ENCODE data around the gene HHIPL1.
A peak's percentile ranks its signal among the peaks of the same experiment; 100 is the strongest.

HHIPL1 gene

GRCh38 chr14:99654235-99654985, 9.5 kb downstream of the HHIPL1 start:
- FAIRE-seq (no peak), DNase-seq (ENCODE audit: insufficient read length, low spot score) (peak; percentile 68)
- TF ChIP-seq CTCF (IDR thresholded peaks at IDR 0.05; ENCODE audit: insufficient read depth, missing control alignments) = no peak

GRCh38 chr14:99655521-99655920, 10.6 kb downstream of the HHIPL1 start:
- FAIRE-seq (no peak), DNase-seq (ENCODE audit: insufficient read length, low spot score) (no peak)
- no peak for TF ChIP-seq CTCF (IDR thresholded peaks at IDR 0.05; ENCODE audit: insufficient read depth, missing control alignments)

- no peak for TF ChIP-seq CTCF (IDR thresholded peaks at IDR 0.05; ENCODE audit: insufficient read depth, missing control alignments)
- FAIRE-seq (no peak), DNase-seq (ENCODE audit: insufficient read length, low spot score) (no peak)
Measured at GRCh38 chr14:99656171-99656570, 11.2 kb downstream of the HHIPL1 start.

GRCh38 chr14:99657645-99658155, 12.8 kb downstream of the HHIPL1 start:
- FAIRE-seq (no peak), DNase-seq (ENCODE audit: insufficient read length, low spot score) (no peak)
- no peak for TF ChIP-seq CTCF (IDR thresholded peaks at IDR 0.05; ENCODE audit: insufficient read depth, missing control alignments)

GRCh38 chr14:99658218-99658845, 13.4 kb downstream of the HHIPL1 start:
- FAIRE-seq (no peak), DNase-seq (ENCODE audit: insufficient read length, low spot score) (no peak)
- no peak for TF ChIP-seq CTCF (IDR thresholded peaks at IDR 0.05; ENCODE audit: insufficient read depth, missing control alignments)

- DNase-seq (ENCODE audit: insufficient read length, low spot score) = no peak
- TF ChIP-seq CTCF (IDR thresholded peaks at IDR 0.05; ENCODE audit: insufficient read depth, missing control alignments) = no peak
- FAIRE-seq = no peak
Measured at GRCh38 chr14:99659333-99659741, 14.4 kb downstream of the HHIPL1 start.
